Epithelial cell of prostate (primary cell): ENCODE results near the gene GNAT1.

Experiments used
- DNase-seq: peaks from one replicate; pipeline ENCODE4 v3.0.0-alpha.2; 2011; ENCODE audit warnings: low read depth, low spot score
- H3K27ac ChIP-seq: fragments of 450-650 bp; 2 replicates; pipeline ENCODE4 v1.5.1; 2017; ENCODE audit warnings: mild to moderate bottlenecking

GNAT1 gene

GRCh38 chr3:50162034-50162883 lies 29.2 kb upstream of the GNAT1 start:
- H3K27ac ChIP-seq: peak overlapping the region; percentile 94
- no peak for DNase-seq

- H3K27ac ChIP-seq: peak overlapping the region; percentile 94
- peak; percentile 73 for DNase-seq
These were observed 27.6 kb upstream of the GNAT1 start for GRCh38 chr3:50163572-50164455.

- H3K27ac ChIP-seq: peak overlapping the region; percentile 94
- DNase-seq: no peak
These were observed 26.9 kb upstream of the GNAT1 start for GRCh38 chr3:50164481-50164880.

- DNase-seq: no peak
- H3K27ac ChIP-seq: peak overlapping the region; percentile 94
These were observed 26.2 kb upstream of the GNAT1 start for GRCh38 chr3:50164984-50165909.

DNA sequence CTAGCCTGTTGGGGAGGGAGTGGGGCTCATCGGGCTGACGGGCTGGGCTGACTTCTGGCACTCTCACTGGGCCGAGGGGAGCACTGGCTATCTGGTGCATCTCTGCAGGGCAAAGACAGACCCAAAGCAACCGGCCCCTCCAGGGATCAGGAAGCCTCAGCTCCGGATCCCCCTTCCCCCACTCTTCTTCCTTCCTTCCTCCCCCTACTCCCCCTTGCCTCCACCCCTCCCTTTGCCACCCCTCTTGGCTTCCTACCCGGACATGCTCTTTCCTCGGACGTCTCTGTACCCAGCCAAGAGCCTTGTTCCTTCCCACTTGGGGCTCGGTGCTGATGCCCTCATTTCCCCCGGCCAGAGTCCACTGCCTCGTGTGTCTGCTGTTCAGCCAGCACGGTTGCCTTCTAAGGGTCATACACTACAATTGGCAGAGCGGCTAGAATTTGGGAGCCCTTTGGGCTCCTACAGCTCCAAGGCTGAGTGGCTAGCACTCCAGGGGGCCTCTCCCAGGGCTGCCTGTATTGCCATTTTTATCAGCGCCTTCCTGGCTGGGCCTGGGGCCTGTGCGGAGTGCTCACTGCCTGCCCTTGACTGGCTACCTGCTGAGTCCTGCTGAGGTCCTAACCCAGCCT lies 25.4 kb upstream of the GNAT1 start:
- peak overlapping the region; percentile 94 for H3K27ac ChIP-seq
- DNase-seq: no peak

DNA sequence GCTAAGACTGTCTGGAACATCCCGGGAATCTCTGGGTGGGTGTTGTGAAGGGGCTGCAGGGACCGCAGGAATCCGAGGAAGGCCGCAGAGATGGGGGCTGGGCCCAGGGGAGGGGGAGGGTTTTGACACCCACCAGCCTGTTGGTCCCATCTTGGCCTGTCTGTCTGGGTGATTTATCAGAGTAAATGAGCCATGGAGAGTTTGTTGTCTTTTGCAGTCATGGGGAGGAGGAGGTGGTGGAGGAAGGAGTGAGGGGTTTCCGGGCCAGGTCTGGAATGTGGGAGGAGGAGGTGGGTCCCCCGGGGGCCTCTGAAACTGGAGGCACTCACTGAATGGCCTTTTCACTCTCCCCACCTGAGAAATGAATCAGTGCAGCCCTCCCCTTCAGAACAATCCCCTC lies 24.8 kb upstream of the GNAT1 start:
- H3K27ac ChIP-seq: peak overlapping the region; percentile 94
- DNase-seq: no peak

GRCh38 chr3:50167069-50167840 lies 24.2 kb upstream of the GNAT1 start:
- no peak for DNase-seq
- peak overlapping the region; percentile 94 for H3K27ac ChIP-seq

DNA sequence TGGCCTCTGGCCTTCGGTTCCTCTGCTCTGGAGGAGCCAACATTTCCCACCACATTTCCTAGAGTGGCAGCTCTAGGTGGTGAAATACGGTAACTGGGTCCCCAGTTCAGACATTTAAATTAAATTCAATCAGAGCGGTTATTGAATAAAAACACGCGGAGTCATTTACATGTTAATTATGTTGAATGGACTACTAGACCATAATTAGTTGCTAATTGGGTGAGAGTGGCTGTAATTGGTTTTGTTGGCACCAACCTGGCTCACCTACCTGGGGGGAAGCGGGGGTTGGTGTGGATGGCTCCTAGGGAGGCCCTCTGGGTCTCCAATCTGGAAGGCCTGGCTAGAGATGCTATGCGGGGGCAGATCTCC lies 23.6 kb upstream of the GNAT1 start:
- peak overlapping the region; percentile 94 for H3K27ac ChIP-seq
- no peak for DNase-seq

GRCh38 chr3:50168388-50168787 lies 23.0 kb upstream of the GNAT1 start:
- DNase-seq: no peak
- H3K27ac ChIP-seq: peak overlapping the region; percentile 94

DNA sequence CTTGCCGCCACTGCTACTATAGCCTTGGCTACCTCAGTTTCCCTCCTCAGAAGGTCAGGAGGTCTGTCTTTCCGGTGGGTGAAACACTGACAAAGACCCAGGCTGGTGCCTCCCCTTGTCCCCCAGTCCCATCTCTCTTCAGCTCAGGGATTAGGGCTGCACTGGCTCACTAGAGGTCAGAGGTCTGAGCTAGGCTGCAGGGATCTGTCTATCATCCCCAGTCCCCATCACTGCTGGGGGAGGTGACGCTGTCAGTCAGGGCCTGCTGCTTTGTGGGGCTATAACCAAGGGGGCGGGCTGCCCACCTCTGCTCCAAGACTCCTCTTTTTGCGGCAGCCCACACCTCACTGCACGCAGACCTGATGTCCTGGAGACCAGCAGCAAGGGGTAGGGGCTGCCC lies 22.6 kb upstream of the GNAT1 start:
- peak overlapping the region; percentile 94 for H3K27ac ChIP-seq

GRCh38 chr3:50169232-50169832 lies 22.1 kb upstream of the GNAT1 start:
- no peak for DNase-seq
- H3K27ac ChIP-seq: peak overlapping the region; percentile 94

More for the DNA sequence above, 22.6 kb upstream of the GNAT1 start:
- DNase-seq: no peak

- no peak for DNase-seq
- H3K27ac ChIP-seq: peak overlapping the region; percentile 94
These were observed 21.6 kb upstream of the GNAT1 start for GRCh38 chr3:50169858-50170257.

GRCh38 chr3:50170689-50171088 lies 20.7 kb upstream of the GNAT1 start:
- DNase-seq: no peak
- H3K27ac ChIP-seq: peak overlapping the region; percentile 94

- H3K27ac ChIP-seq: peak overlapping the region; percentile 94
- DNase-seq: no peak
These were observed 19.7 kb upstream of the GNAT1 start for GRCh38 chr3:50171540-50172301.

DNA sequence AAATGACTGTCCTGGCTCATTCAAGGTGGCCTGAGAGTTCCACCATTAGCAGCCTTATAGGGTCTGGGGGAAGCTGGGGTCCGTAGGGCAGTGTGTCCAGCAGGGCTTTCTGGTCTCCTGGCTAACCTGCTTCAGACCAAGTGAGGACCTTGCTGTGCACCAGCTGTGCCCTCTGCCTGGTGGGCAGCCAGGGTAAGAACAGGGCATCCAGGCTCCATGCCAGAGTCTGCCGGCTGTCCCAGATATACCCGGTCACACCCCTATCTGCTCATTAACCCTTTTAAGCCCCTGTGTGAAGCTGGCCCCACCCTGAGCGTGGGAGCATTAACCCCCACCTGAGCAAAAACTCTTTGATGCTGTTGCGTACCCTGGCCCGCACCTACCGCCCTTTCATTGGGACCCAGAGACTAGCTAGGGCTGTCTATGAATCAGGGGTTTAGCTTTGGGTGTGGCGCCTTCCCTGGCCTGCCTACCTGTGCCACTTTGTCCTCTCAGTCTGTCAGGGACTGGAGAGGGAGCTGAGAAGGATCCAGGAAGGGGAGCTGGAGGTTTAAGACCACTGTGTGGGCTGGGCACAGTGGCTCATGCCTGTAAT lies 18.7 kb upstream of the GNAT1 start:
- DNase-seq: no peak
- H3K27ac ChIP-seq: peak overlapping the region; percentile 94

DNA sequence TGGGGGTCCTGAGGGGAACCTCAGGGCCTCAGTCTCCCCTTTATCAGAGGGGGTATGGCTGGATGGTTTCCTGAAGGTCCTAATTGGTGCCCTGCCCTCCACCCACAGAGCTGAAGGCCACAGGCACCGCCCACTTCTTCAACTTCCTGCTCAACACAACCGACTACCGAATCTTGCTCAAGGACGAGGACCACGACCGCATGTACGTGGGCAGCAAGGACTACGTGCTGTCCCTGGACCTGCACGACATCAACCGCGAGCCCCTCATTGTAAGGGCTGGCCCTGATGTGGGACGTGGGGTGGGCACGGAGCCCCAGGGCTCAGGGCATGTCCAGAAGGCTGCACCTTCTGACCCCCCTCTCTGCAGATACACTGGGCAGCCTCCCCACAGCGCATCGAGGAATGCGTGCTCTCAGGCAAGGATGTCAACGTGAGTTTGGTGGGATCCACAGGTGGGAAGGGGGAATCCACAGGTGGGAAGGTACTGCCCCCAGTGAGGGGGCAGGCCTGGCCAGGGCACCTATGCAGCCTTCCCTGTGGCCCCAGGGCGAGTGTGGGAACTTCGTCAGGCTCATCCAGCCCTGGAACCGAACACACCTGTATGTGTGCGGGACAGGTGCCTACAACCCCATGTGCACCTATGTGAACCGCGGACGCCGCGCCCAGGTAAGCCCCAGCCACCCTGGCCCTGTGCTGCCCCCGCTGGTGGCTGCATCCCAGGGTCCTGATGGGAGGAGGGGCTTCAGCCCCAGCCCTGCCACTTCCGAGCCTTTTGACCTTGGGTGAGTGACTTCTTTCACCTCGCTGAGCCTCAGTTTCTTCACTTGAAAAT lies 17.5 kb upstream of the GNAT1 start:
- peak overlapping the region; percentile 94 for H3K27ac ChIP-seq
- DNase-seq: no peak

GRCh38 chr3:50174517-50174895 lies 16.9 kb upstream of the GNAT1 start:
- H3K27ac ChIP-seq: no peak overlapping the region
- no peak for DNase-seq
